SK-N-SH (cell line): Measurements from ENCODE around the gene CDH13. TPM values are rescaled to one million over a fixed set of nuclear protein-coding genes. Genes with fewer than 3 reads are reported as not detected.

Experiments
- CTCF ChIA-PET: fragments of 300-600, 350-600 bp; formaldehyde crosslinking; extraction: SDS; loops from one replicate; lab custom pipeline; 2021; lab: Yijun Ruan, JAX
- POLR2A ChIA-PET: fragments of 350-600 bp; sonication (Branson Sonifier 250); formaldehyde crosslinking; extraction: SDS; loops from one replicate; lab custom pipeline; 2020; ENCODE audit warnings: antibody characterized with exemption, inconsistent platforms; lab: Yijun Ruan, JAX
- DNase-seq: peaks from one replicate; pipeline ENCODE4 v3.0.0; 2012
- H2AFZ ChIP-seq: fragments of 200-600 bp; sonication (generic); 2 replicates; pipeline ENCODE4 v1.8.1; 2016; ENCODE audit warnings: antibody characterized with exemption, mild to moderate bottlenecking, low read depth
- H3F3A ChIP-seq: fragments of 200-600 bp; sonication (generic); replicated peaks from 2 replicates; pipeline ENCODE3; 2016; ENCODE audit warnings: antibody characterized with exemption, mild to moderate bottlenecking; ENCODE audit not compliant: insufficient read depth
- H3K27ac ChIP-seq, 2 experiments: fragments of 200-500 bp in 1 of 2; fragments of 200-600 bp in 1 of 2; sonication (Bioruptor generic) in 1 of 2; sonication (generic), shearing (Covaris generic) in 1 of 2; 2 replicates each; pipeline versions ENCODE4 v1.5.1 to v1.6.1; 2014 to 2016; ENCODE audit warnings: low read depth in 2 of 2, inconsistent platforms in 1 of 2, low read length in 1 of 2, mild to moderate bottlenecking in 1 of 2, mixed read lengths in 1 of 2
- H3K27me3 ChIP-seq: fragments of 200-600 bp; sonication (generic), shearing (Covaris generic); 2 replicates; pipeline ENCODE4 v1.6.1; 2016; ENCODE audit warnings: mixed run types; ENCODE audit not compliant: insufficient read depth
- H3K36me3 ChIP-seq, 2 experiments: fragments of 200-500 bp in 1 of 2; fragments of 200-600 bp in 1 of 2; sonication (Bioruptor generic) in 1 of 2; sonication (generic) in 1 of 2; replicated peaks in 1 of 2; 2 replicates each; pipeline versions ENCODE3 to v1.5.1; 2014 to 2016; ENCODE audit warnings: low read length in 1 of 2, mild to moderate bottlenecking in 1 of 2; ENCODE audit not compliant: insufficient read depth in 2 of 2, control insufficient read depth in 1 of 2
- H3K4me1 ChIP-seq, 2 experiments: fragments of 200-500 bp in 1 of 2; fragments of 200-600 bp in 1 of 2; sonication (Bioruptor generic) in 1 of 2; sonication (generic), shearing (Covaris generic) in 1 of 2; 2 replicates each; pipeline versions ENCODE4 v1.5.1 to v1.6.1; 2014 to 2016; ENCODE audit warnings: low read depth in 1 of 2, low read length in 1 of 2, mixed run types in 1 of 2; ENCODE audit not compliant: insufficient read depth in 2 of 2, control insufficient read depth in 1 of 2
- H3K4me2 ChIP-seq: fragments of 200-600 bp; sonication (generic), shearing (Covaris generic); 2 replicates; pipeline ENCODE4 v1.6.1; 2017; ENCODE audit warnings: mixed run types
- H3K4me3 ChIP-seq, 2 experiments: fragments of 200-500 bp in 1 of 2; fragments of 200-600 bp in 1 of 2; sonication (Bioruptor generic) in 1 of 2; sonication (generic), shearing (Covaris generic) in 1 of 2; 2 replicates each; pipeline versions ENCODE4 v1.5.1 to v1.8.1; 2014 to 2016; ENCODE audit warnings: low read depth in 2 of 2, inconsistent platforms in 1 of 2, low read length in 1 of 2, mild to moderate bottlenecking in 1 of 2, mixed read lengths in 1 of 2, moderate library complexity in 1 of 2
- H3K79me2 ChIP-seq: fragments of 200-600 bp; sonication (generic); 2 replicates; pipeline ENCODE4 v1.8.1; 2017; ENCODE audit warnings: mild to moderate bottlenecking; ENCODE audit not compliant: insufficient read depth
- H3K9ac ChIP-seq: fragments of 200-600 bp; sonication (generic); 2 replicates; pipeline ENCODE4 v1.6.1; 2017; ENCODE audit warnings: mixed run types
- H3K9me2 ChIP-seq: fragments of 200-600 bp; sonication (generic); 2 replicates; pipeline ENCODE4 v1.6.1; 2017; ENCODE audit warnings: mixed run types
- H3K9me3 ChIP-seq: fragments of 200-600 bp; sonication (generic); 2 replicates; pipeline ENCODE4 v1.6.1; 2017; ENCODE audit warnings: mixed run types, mild to moderate bottlenecking, moderate library complexity
- H4K20me1 ChIP-seq: fragments of 200-600 bp; sonication (generic); 2 replicates; pipeline ENCODE4 v1.6.1; 2017; ENCODE audit warnings: mild to moderate bottlenecking, mixed run types; ENCODE audit not compliant: insufficient read depth
- CHD2 ChIP-seq: fragments of 150-350 bp; IDR thresholded peaks from 2 replicates; pipeline ENCODE4 v1.6.1; 2018; ENCODE audit warnings: low read length; ENCODE audit not compliant: partially characterized antibody
- FOXJ3 ChIP-seq: sonication (generic); formaldehyde crosslinking; IDR thresholded peaks from 2 replicates; pipeline ENCODE4 v1.5.1; 2020; ENCODE audit warnings: mild to moderate bottlenecking, missing genetic modification reagents
- GABPA ChIP-seq: IDR thresholded peaks from 2 replicates; pipeline ENCODE4 v1.4.0; 2012; ENCODE audit warnings: low read depth, mild to moderate bottlenecking
- MEF2A ChIP-seq: IDR thresholded peaks from 2 replicates; pipeline ENCODE4 v1.4.0; 2012; ENCODE audit warnings: low read depth, borderline replicate concordance
- TCF12 ChIP-seq: IDR thresholded peaks from 2 replicates; pipeline ENCODE4 v1.4.0; 2012
- YY1 ChIP-seq: IDR thresholded peaks from 2 replicates; pipeline ENCODE4 v1.4.0; 2012; ENCODE audit warnings: low read depth, mild to moderate bottlenecking
- WGBS: methylation state at CpG from one replicate; pipeline ENCODE4 v1.1.6; 2017; ENCODE audit warnings: low lambda C conversion rate; 5-methylcytosine and 5-hydroxymethylcytosine counted together
- polyA plus RNA-seq, 3 experiments: library from polyadenylated mRNA; depleted of rRNA; stranded (reverse); fragments of >200 nt; gene quantifications; 2 replicates each; pipeline ENCODE4 v1.2.3, GENCODE V29; 2012
- TF ChIP-seq, protein P1 (sequence below): IDR thresholded peaks from 2 replicates; pipeline ENCODE4 v1.4.0; 2012; ENCODE audit warnings: low read depth, borderline replicate concordance

CDH13 gene
- polyA plus RNA-seq, 1 of the 3 experiments (the other 2 are of a cell fraction) = 93.0 TPM

DNA sequence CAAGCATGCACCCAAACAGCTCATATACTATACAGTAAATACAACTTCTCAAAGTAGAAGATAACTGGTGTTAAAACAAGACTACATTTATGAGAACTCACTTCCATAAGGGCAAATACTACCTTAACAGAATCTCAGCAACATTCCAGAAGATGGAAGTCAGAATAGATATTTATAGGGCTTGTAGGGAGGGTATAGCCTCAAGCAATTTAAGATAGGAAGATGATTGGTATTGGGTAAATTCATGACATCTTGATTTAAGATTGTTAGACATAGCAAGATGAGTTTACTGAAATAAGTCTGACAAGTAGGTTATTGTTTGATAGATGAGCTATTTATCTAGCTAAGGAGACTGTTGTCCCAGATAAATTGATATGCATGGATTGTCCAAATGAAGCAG is 250.2 kb downstream of the CDH13 start:
- H3K27me3 ChIP-seq = no peaks in the 10 kb centered on the region
- H4K20me1 ChIP-seq = no peaks in the 10 kb centered on the region
- TF ChIP-seq MEF2A = no peak
- TF ChIP-seq TCF12 = no peak
- no peaks in the 10 kb centered on the region for H3K36me3 ChIP-seq
- no peak overlapping the region for H2AFZ ChIP-seq
- ChIA-PET POLR2A (no interaction called here), CTCF (no interaction called here)
- no peak overlapping the region for H3K4me2 ChIP-seq
- H3K9me3 ChIP-seq = no peaks in the 10 kb centered on the region
- H3K9me2 ChIP-seq = no peaks in the 10 kb centered on the region
- H3K9ac ChIP-seq = no peak overlapping the region
- H3K4me1 ChIP-seq = no peaks in the 10 kb centered on the region
- 0 out of 2 replicates have a peak, but pooled peaks cover 4% of the 10 kb centered on the region for H3K79me2 ChIP-seq
- peaks cover 10% of the 10 kb centered on the region for H3F3A ChIP-seq
- H3K4me3 ChIP-seq = no peak overlapping the region
- DNase-seq = no peak
- H3K27ac ChIP-seq = no peak overlapping the region

DNA sequence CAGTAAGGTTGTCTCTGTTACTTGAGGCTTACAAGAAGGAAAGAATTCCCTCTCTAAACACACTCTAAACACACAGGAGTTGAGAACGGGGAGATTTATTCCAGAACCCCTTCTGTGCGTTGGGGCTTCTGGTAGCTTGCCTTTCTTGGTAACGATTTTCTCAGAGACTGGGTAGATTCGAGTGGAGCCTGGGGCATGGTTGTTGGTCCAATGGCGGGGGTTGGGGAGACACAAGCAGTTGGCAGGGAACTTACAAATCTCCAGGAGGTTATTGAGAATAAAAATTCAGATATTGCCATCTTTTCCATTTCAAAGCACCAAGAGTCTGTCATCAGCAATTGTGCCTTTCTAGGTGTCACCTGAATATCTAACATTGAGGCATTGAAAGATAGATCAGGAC is 251.7 kb downstream of the CDH13 start:
- POLR2A ChIA-PET = no interaction called here
- no peak overlapping the region for H3K27ac ChIP-seq
- H3F3A ChIP-seq = peaks cover 10% of the 10 kb centered on the region
- no peaks in the 10 kb centered on the region for H3K36me3 ChIP-seq
- H3K9me3 ChIP-seq = no peaks in the 10 kb centered on the region
- TF ChIP-seq, protein P1, sequence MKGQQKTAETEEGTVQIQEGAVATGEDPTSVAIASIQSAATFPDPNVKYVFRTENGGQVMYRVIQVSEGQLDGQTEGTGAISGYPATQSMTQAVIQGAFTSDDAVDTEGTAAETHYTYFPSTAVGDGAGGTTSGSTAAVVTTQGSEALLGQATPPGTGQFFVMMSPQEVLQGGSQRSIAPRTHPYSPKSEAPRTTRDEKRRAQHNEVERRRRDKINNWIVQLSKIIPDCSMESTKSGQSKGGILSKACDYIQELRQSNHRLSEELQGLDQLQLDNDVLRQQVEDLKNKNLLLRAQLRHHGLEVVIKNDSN = no peak
- TF ChIP-seq YY1 = no peak
- H3K4me1 ChIP-seq = no peaks in the 10 kb centered on the region
- no peaks in the 10 kb centered on the region for H3K9me2 ChIP-seq
- DNase-seq = no peak
- H3K27me3 ChIP-seq = no peaks in the 10 kb centered on the region
- CTCF ChIA-PET = no interaction called here
- no peaks in the 10 kb centered on the region for H4K20me1 ChIP-seq
- H3K4me3 ChIP-seq = no peak overlapping the region
- H3K4me2 ChIP-seq = no peak overlapping the region
- 34% methylated on average over 4 of the region's 5 CpGs for WGBS
- 0 out of 2 replicates have a peak, but pooled peaks cover 4% of the 10 kb centered on the region for H3K79me2 ChIP-seq
- H2AFZ ChIP-seq = no peak overlapping the region
- H3K9ac ChIP-seq = no peak overlapping the region

DNA sequence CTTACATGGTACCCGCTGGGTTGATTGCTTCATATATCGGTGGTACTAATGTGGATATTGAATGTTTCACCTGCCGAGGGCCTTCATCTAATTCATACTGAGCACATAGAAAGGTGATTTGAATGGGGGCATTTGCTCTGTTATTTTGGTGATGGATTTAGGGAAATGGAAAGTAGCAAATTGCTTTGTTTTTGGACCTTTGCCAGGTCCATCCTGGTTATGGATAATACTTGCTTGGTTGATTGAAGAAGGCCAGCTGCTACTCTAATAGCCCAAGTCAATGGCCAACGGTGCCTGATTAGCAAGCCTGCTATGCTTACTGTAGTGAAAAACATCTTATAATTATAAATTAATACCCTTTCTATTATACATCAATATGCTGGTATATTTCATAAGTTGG is 253.6 kb downstream of the CDH13 start:
- POLR2A ChIA-PET = no interaction called here
- H3K9me2 ChIP-seq = no peaks in the 10 kb centered on the region
- H4K20me1 ChIP-seq = no peaks in the 10 kb centered on the region
- no peak for TF ChIP-seq FOXJ3
- no peak for TF ChIP-seq GABPA
- TF ChIP-seq CHD2 = no peak
- H3K27me3 ChIP-seq = no peaks in the 10 kb centered on the region
- no peak overlapping the region for H3K4me3 ChIP-seq
- H3K4me2 ChIP-seq = no peak overlapping the region
- no peak for DNase-seq
- H3K36me3 ChIP-seq = no peaks in the 10 kb centered on the region
- H3K9ac ChIP-seq = no peak overlapping the region
- no peak overlapping the region for H2AFZ ChIP-seq
- H3K9me3 ChIP-seq = no peaks in the 10 kb centered on the region
- no peaks in the 10 kb centered on the region for H3K4me1 ChIP-seq
- H3K79me2 ChIP-seq = 0 out of 2 replicates have a peak, but pooled peaks cover 4% of the 10 kb centered on the region
- CTCF ChIA-PET = no interaction called here
- 52% methylated on average over 4 of the region's 4 CpGs for WGBS
- H3F3A ChIP-seq = peaks cover 3% of the 10 kb centered on the region
- no peak overlapping the region for H3K27ac ChIP-seq
